Type B pancreatic cell (in vitro differentiated cells): ENCODE data around the gene LARP4B. TPM values are rescaled to one million over a fixed set of nuclear protein-coding genes. Genes with fewer than 3 reads are reported as not detected.
A peak's percentile ranks its signal among the peaks of the same experiment; 100 is the strongest.

Experiments used
- DNase-seq: peaks from one replicate; pipeline ENCODE4 v3.0.0; 2021; ENCODE audit warnings: mixed read lengths; ENCODE audit not compliant: unreplicated experiment; ENCODE audit errors: extremely low spot score
- H3K27ac Mint-ChIP-seq: 2 replicates; pipeline ENCODE4 v1.8.0; 2021; ENCODE audit warnings: mild to moderate bottlenecking, mixed read lengths
- H3K27me3 Mint-ChIP-seq: 2 replicates; pipeline ENCODE4 v1.8.0; 2021; ENCODE audit warnings: mixed read lengths
- H3K36me3 Mint-ChIP-seq: 2 replicates; pipeline ENCODE4 v1.8.0; 2021; ENCODE audit warnings: mixed read lengths
- H3K4me1 Mint-ChIP-seq: one replicate; pipeline ENCODE4 v1.8.0; 2021; ENCODE audit warnings: mixed read lengths; ENCODE audit not compliant: unreplicated experiment
- H3K4me3 Mint-ChIP-seq: 2 replicates; pipeline ENCODE4 v1.8.0; 2021; ENCODE audit warnings: mild to moderate bottlenecking, mixed read lengths
- H3K9me3 Mint-ChIP-seq: 2 replicates; pipeline ENCODE4 v1.8.0; 2021; ENCODE audit warnings: mixed read lengths
- total RNA-seq: library from RNA; stranded (reverse); gene quantifications from 2 replicates; pipeline ENCODE4 v1.2.1, GENCODE V29; 2021; ENCODE audit warnings: low replicate concordance
- TF ChIP-seq, protein P1 (sequence below): fragments of 200-600 bp; sonication (generic); conservative IDR thresholded peaks from 2 replicates; pipeline ENCODE4 v1.5.0; 2021; ENCODE audit warnings: antibody characterized with exemption, mild to moderate bottlenecking

Gene LARP4B
- total RNA-seq, 1 donor from 2014 or later = 82.1 TPM

GRCh38 chr10:792083-792791 is 139.3 kb downstream of the LARP4B start:
- no peaks in the 10 kb centered on the region for H3K27me3 Mint-ChIP-seq
- H3K36me3 Mint-ChIP-seq = peaks cover 8% of the 10 kb centered on the region
- DNase-seq = no peak
- H3K4me1 Mint-ChIP-seq = no peaks in the 10 kb centered on the region
- no peak overlapping the region for H3K4me3 Mint-ChIP-seq
- peaks cover 6% of the 10 kb centered on the region for H3K9me3 Mint-ChIP-seq
- TF ChIP-seq, protein P1, sequence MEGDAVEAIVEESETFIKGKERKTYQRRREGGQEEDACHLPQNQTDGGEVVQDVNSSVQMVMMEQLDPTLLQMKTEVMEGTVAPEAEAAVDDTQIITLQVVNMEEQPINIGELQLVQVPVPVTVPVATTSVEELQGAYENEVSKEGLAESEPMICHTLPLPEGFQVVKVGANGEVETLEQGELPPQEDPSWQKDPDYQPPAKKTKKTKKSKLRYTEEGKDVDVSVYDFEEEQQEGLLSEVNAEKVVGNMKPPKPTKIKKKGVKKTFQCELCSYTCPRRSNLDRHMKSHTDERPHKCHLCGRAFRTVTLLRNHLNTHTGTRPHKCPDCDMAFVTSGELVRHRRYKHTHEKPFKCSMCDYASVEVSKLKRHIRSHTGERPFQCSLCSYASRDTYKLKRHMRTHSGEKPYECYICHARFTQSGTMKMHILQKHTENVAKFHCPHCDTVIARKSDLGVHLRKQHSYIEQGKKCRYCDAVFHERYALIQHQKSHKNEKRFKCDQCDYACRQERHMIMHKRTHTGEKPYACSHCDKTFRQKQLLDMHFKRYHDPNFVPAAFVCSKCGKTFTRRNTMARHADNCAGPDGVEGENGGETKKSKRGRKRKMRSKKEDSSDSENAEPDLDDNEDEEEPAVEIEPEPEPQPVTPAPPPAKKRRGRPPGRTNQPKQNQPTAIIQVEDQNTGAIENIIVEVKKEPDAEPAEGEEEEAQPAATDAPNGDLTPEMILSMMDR = no peak
- peak overlapping the region; percentile 81 for H3K27ac Mint-ChIP-seq

GRCh38 chr10:791639-792038 is 139.9 kb downstream of the LARP4B start:
- Mint-ChIP-seq H3K4me1 (no peaks in the 10 kb centered on the region), H3K27ac (peak overlapping the region; percentile 81), H3K9me3 (peaks cover 6% of the 10 kb centered on the region)

GRCh38 chr10:790821-791551 is 140.5 kb downstream of the LARP4B start:
- Mint-ChIP-seq H3K27ac (no peak overlapping the region), H3K36me3 (peaks cover 1% of the 10 kb centered on the region), H3K4me3 (no peak overlapping the region), H3K9me3 (peaks cover under 1% of the 10 kb centered on the region), H3K4me1 (no peaks in the 10 kb centered on the region), H3K27me3 (no peaks in the 10 kb centered on the region)
- DNase-seq = peak; percentile 65
- TF ChIP-seq, protein P1 = no peak

More at GRCh38 chr10:791639-792038, 139.9 kb downstream of the LARP4B start:
- Mint-ChIP-seq H3K27me3 (no peaks in the 10 kb centered on the region), H3K4me3 (no peak overlapping the region), H3K36me3 (peaks cover 8% of the 10 kb centered on the region)
- TF ChIP-seq, protein P1 = no peak
- DNase-seq = no peak

DNA sequence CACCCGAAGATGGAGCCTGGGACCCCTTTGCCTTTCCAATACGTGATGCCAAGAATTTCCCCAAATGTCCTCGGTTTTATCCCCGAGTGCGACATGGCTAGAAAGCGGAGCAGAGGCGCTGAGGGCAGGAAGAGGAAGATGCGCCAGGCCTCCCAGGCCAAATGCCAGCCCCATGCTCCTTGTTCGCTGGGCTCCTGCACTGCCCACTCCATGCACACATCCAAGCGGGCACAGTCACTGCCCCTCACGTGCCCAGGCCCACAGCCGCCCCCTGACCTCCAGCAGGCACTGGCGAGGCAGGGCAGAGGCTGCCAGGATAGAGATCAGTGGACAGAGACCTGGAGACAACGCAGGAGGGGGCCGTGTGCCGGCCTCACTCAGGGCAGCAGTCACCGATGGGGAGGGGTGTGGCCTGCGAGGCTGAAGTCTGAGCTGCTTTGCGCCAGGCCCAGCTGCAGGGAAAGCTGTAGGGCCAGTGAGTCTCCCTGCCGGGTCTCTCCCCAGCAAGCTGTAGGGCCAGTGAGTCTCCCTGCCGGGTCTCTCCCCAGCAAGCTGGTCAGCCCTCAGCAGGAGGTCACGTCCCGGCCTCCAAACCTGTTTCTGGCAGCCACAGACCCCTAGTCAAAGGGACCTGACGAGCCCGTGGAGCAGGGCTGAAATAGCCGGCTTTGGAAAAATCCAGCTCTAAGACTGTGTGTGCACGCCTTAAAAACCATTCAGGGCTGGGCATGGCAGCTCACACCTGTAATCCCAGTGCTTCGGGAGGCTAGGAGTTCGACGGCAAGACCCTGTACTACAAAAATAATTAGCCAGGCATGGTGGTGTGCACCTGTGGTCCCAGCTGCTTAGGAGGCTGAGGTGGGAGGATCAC is 141.4 kb downstream of the LARP4B start:
- TF ChIP-seq, protein P1 = no peak
- Mint-ChIP-seq H3K4me3 (no peak overlapping the region), H3K27ac (peak overlapping the region; percentile 63), H3K4me1 (no peaks in the 10 kb centered on the region), H3K9me3 (no peaks in the 10 kb centered on the region), H3K36me3 (no peaks in the 10 kb centered on the region), H3K27me3 (peaks cover 3% of the 10 kb centered on the region)
- DNase-seq = peak; percentile 65
